IMR-90 (cell line): ENCODE measurements around the gene CCNJL. TPM values are rescaled to one million over a fixed set of nuclear protein-coding genes. Genes with fewer than 3 reads are reported as not detected.

Source experiments
- ATAC-seq: fragments of 200-7000 bp; cut with Tn5 transposase; 2 replicates; pipeline ENCODE4 v1.9.1; 2020; ENCODE audit warnings: low read depth, mild to moderate bottlenecking, moderate library complexity
- BruUV-seq: library from RNA; stranded (reverse); fragments of 400-500 nt; replicated peaks from 2 replicates; lab custom pipeline; 2021; lab: Mats Ljungman, UMichigan
- CTCF ChIA-PET: fragments of 300-600 bp; formaldehyde crosslinking; extraction: SDS; loops from one replicate; lab custom pipeline; 2021; ENCODE audit warnings: antibody characterized with exemption; lab: Yijun Ruan, JAX
- POLR2A ChIA-PET: fragments of 300-600 bp; sonication (Branson Sonifier 250); formaldehyde crosslinking; loops from one replicate; lab custom pipeline; 2022; ENCODE audit warnings: antibody characterized with exemption; ENCODE audit not compliant: unreplicated experiment; lab: Charles Lee
- DNase-seq: peaks from one replicate; pipeline ENCODE4 v3.0.0; 2013
- H2AFZ ChIP-seq: replicated peaks from 2 replicates; pipeline ENCODE3; 2013; ENCODE audit warnings: low read length, mild to moderate bottlenecking; ENCODE audit not compliant: poor library complexity
- H2AK5ac ChIP-seq: 2 replicates; pipeline ENCODE4 v1.6.1; 2013; ENCODE audit warnings: low read depth, low read length, inconsistent platforms
- H2AK9ac ChIP-seq: replicated peaks from 2 replicates; pipeline ENCODE3; 2013; ENCODE audit warnings: mild to moderate bottlenecking, low read depth, low read length, moderate library complexity; ENCODE audit not compliant: poor library complexity
- H2BK120ac ChIP-seq: 2 replicates; pipeline ENCODE4 v1.6.1; 2013; ENCODE audit warnings: low read depth, low read length, inconsistent platforms
- H2BK15ac ChIP-seq: 3 replicates; pipeline ENCODE4 v1.6.1; 2013; ENCODE audit warnings: low read depth, low read length, inconsistent platforms
- H2BK20ac ChIP-seq: 2 replicates; pipeline ENCODE4 v1.6.1; 2013; ENCODE audit warnings: low read depth, mild to moderate bottlenecking, inconsistent platforms, low read length, moderate library complexity
- H2BK5ac ChIP-seq: 2 replicates; pipeline ENCODE4 v1.6.1; 2013; ENCODE audit warnings: mild to moderate bottlenecking, low read depth, low read length, inconsistent platforms; ENCODE audit not compliant: poor library complexity, severe bottlenecking
- H3K14ac ChIP-seq: replicated peaks from 2 replicates; pipeline ENCODE4 v1.6.1; 2013; ENCODE audit warnings: low read depth, low read length, inconsistent platforms
- H3K18ac ChIP-seq: 2 replicates; pipeline ENCODE4 v1.6.1; 2013; ENCODE audit warnings: low read depth, low read length, control low read depth
- H3K23ac ChIP-seq: 2 replicates; pipeline ENCODE4 v1.6.1; 2013; ENCODE audit warnings: low read depth, low read length, inconsistent platforms
- H3K27ac ChIP-seq: 2 replicates; pipeline ENCODE4 v1.5.1; 2013; ENCODE audit warnings: mild to moderate bottlenecking, control low read depth, low read length; ENCODE audit not compliant: insufficient read depth
- H3K27me3 ChIP-seq: 2 replicates; pipeline ENCODE4 v1.6.1; 2013; ENCODE audit warnings: low read length; ENCODE audit not compliant: control insufficient read depth, insufficient read depth
- H3K36me3 ChIP-seq: 2 replicates; pipeline ENCODE4 v1.6.1; 2013; ENCODE audit warnings: low read length, mixed read lengths; ENCODE audit not compliant: control insufficient read depth, insufficient read depth
- H3K4ac ChIP-seq: 2 replicates; pipeline ENCODE4 v1.6.1; 2013; ENCODE audit warnings: low read depth, low read length, inconsistent platforms
- H3K4me1 ChIP-seq: 2 replicates; pipeline ENCODE4 v1.6.1; 2013; ENCODE audit warnings: low read length, mixed read lengths; ENCODE audit not compliant: control insufficient read depth, insufficient read depth
- H3K4me2 ChIP-seq: 2 replicates; pipeline ENCODE4 v1.6.1; 2013; ENCODE audit warnings: low read depth, mild to moderate bottlenecking, control low read depth, low read length, moderate library complexity
- H3K4me3 ChIP-seq: 2 replicates; pipeline ENCODE4 v1.5.1; 2013; ENCODE audit warnings: low read depth, mild to moderate bottlenecking, control low read depth, low read length, moderate library complexity; ENCODE audit not compliant: insufficient read depth
- H3K56ac ChIP-seq: 2 replicates; pipeline ENCODE4 v1.6.1; 2013; ENCODE audit warnings: low read length, inconsistent platforms; ENCODE audit not compliant: insufficient read depth; ENCODE audit errors: extremely low read depth
- H3K79me1 ChIP-seq, 2 experiments: 2 replicates each; pipeline ENCODE4 v1.6.1; 2013; ENCODE audit warnings: low read length in 2 of 2, inconsistent platforms in 1 of 2, low read depth in 1 of 2
- H3K9ac ChIP-seq: 2 replicates; pipeline ENCODE4 v1.6.1; 2013; ENCODE audit warnings: low read depth, low read length, control low read depth
- H3K9me1 ChIP-seq: 2 replicates; pipeline ENCODE4 v1.6.1; 2013; ENCODE audit warnings: low read length, inconsistent platforms; ENCODE audit not compliant: insufficient read depth
- H3K9me3 ChIP-seq: 2 replicates; pipeline ENCODE4 v1.6.1; 2013; ENCODE audit warnings: low read length; ENCODE audit not compliant: control insufficient read depth, insufficient read depth
- H4K20me1 ChIP-seq: 2 replicates; pipeline ENCODE4 v1.6.1; 2013; ENCODE audit warnings: low read length, inconsistent platforms; ENCODE audit not compliant: insufficient read depth
- H4K5ac ChIP-seq: 2 replicates; pipeline ENCODE4 v1.6.1; 2013; ENCODE audit warnings: mild to moderate bottlenecking, low read depth, low read length, control low read depth
- H4K8ac ChIP-seq, 2 experiments: 2 replicates each; pipeline ENCODE4 v1.6.1; 2013; ENCODE audit warnings: low read depth in 2 of 2, low read length in 2 of 2, control low read depth in 1 of 2, inconsistent platforms in 1 of 2
- H4K91ac ChIP-seq: 2 replicates; pipeline ENCODE4 v1.6.1; 2013; ENCODE audit warnings: low read depth, low read length, inconsistent platforms; ENCODE audit not compliant: insufficient read depth
- BHLHE40 ChIP-seq: fragments of 150-350 bp; IDR thresholded peaks from 2 replicates; pipeline ENCODE4 v1.6.1; 2016; ENCODE audit warnings: mild to moderate bottlenecking, low read depth, low read length
- CEBPB ChIP-seq: IDR thresholded peaks from 2 replicates; pipeline ENCODE4 v1.6.1; 2012; ENCODE audit warnings: low read depth, low read length, improper control_type of control experiment
- CHD1 ChIP-seq: IDR thresholded peaks from 2 replicates; pipeline ENCODE4 v1.6.1; 2012; ENCODE audit warnings: low read depth, low read length, improper control_type of control experiment
- MAFK ChIP-seq: IDR thresholded peaks from 2 replicates; pipeline ENCODE4 v1.6.1; 2012; ENCODE audit warnings: low read depth, low read length, improper control_type of control experiment
- NFE2L2 ChIP-seq: fragments of 150-350 bp; IDR thresholded peaks from 2 replicates; pipeline ENCODE4 v1.6.1; 2016; ENCODE audit warnings: low read depth, mild to moderate bottlenecking, low read length
- POLR2A ChIP-seq: IDR thresholded peaks from 2 replicates; pipeline ENCODE4 v1.6.1; 2012; ENCODE audit warnings: mild to moderate bottlenecking, low read depth, low read length
- RFX5 ChIP-seq: IDR thresholded peaks from 2 replicates; pipeline ENCODE4 v1.8.0; 2012; ENCODE audit warnings: low read depth, mild to moderate bottlenecking, low read length, moderate library complexity
- WGBS, 2 experiments: methylation state at CpG; one replicate each; pipeline versions ENCODE4 v1.1.5 to v1.1.7; 2013; ENCODE audit warnings: missing lambda C conversion rate in 2 of 2; ENCODE audit not compliant: insufficient read length in 1 of 2; ENCODE audit errors: extremely low coverage in 2 of 2; 5-methylcytosine and 5-hydroxymethylcytosine counted together
- dilution Hi-C: fragments of 300-500 bp; cut with HindIII; formaldehyde crosslinking; loops from one replicate; pipeline ENCODE4 v1.14.3; 2018; ENCODE audit warnings: low sequenced_read_pairs; ENCODE audit not compliant: unreplicated experiment
- in situ Hi-C: fragments of 300-500 bp; cut with MboI; formaldehyde crosslinking; loops from 3 replicates; pipeline ENCODE4 v1.14.3; 2019; ENCODE audit warnings: low sequenced_read_pairs, inconsistent platforms, mixed read lengths
- intact Hi-C: fragments of 100-400 bp; cut with micrococcal nuclease; formaldehyde crosslinking; loops from 2 replicates; pipeline ENCODE4 v1.10.0; 2022
- polyA plus RNA-seq, 3 experiments: library from polyadenylated mRNA; depleted of rRNA; stranded (reverse); fragments of >200 nt; gene quantifications; 2 replicates each; pipeline ENCODE4 v1.2.3, GENCODE V29; 2012; ENCODE audit warnings: low replicate concordance in 1 of 3
- total RNA-seq: library from RNA; depleted of rRNA; stranded (reverse); fragments of >200 nt; gene quantifications from 2 replicates; pipeline ENCODE4 v1.2.3, GENCODE V29; 2012

The CCNJL gene
- total and polyA plus RNA-seq, 2 of the 4 experiments (the other 2 are of a cell fraction): 2.0 to 3.8 TPM

DNA sequence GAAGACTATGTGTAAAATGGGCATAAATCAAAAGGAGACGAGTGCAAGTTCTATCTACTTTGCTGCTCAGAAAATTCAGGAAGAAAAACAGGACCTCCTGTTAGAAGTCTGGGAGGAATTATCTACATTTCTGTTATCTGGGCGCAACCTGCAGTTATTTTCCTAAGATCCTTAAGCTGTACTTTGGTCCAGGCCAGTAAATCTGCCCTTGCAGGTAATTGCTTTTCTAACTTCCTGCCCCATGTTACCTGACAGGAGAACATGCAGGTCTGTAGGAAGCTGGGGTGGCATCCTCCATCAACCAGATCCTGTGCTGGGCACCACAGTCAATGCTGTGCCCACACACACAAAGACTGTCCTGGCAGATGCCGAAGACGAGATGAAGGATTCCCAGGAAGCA is 5.7 kb downstream of the CCNJL start:
- CTCF ChIA-PET: no interaction called here
- H3K4me1 ChIP-seq: no peaks in the 10 kb centered on the region; the same call in none of the 2 replicates
- H3K4me3 ChIP-seq: no peak overlapping the region
- H2AFZ ChIP-seq: no peak overlapping the region
- H3K14ac ChIP-seq: no peak overlapping the region
- no peak for DNase-seq
- no peaks in the 10 kb centered on the region for H4K20me1 ChIP-seq
- ATAC-seq: no peak
- H2BK15ac ChIP-seq: no peak overlapping the region
- no peak overlapping the region for H2BK120ac ChIP-seq
- no peak overlapping the region for H3K4me2 ChIP-seq
- no TSS peak for BruUV-seq
- dilution Hi-C loops (no loop called here), intact Hi-C loops (no loop called here), in situ Hi-C loops (no loop called here)
- H3K9me1 ChIP-seq: peaks cover 12% of the 10 kb centered on the region
- H4K5ac ChIP-seq: no peak overlapping the region
- no peak overlapping the region for H3K23ac ChIP-seq
- TF ChIP-seq CEBPB (no peak), POLR2A (no peak), NFE2L2 (no peak), BHLHE40 (no peak), MAFK (no peak), RFX5 (no peak), CHD1 (no peak)
- H3K4ac ChIP-seq: no peak overlapping the region
- H2AK9ac ChIP-seq: no peak overlapping the region
- no peaks in the 10 kb centered on the region for H3K27me3 ChIP-seq
- no peak overlapping the region for H2BK5ac ChIP-seq
- H2AK5ac ChIP-seq: no peak overlapping the region
- H4K91ac ChIP-seq: no peak overlapping the region
- no peak overlapping the region for H3K56ac ChIP-seq
- H2BK20ac ChIP-seq: no peak overlapping the region
- H3K9me3 ChIP-seq: no peaks in the 10 kb centered on the region
- peaks cover 13 to 38% of the 10 kb centered on the region in 2 experiments for H3K79me1 ChIP-seq
- no peak overlapping the region for H3K9ac ChIP-seq
- H3K18ac ChIP-seq: no peak overlapping the region
- no peak overlapping the region for H3K27ac ChIP-seq
- peaks cover 9% of the 10 kb centered on the region for H3K36me3 ChIP-seq
- 80% methylated on average over 1 of the region's 4 CpGs; no CpG with 5 or more reads in 1 of the 2 experiments for WGBS, 2 experiments
- POLR2A ChIA-PET: no interaction called here
- no peak overlapping the region for H4K8ac ChIP-seq
